Fibroblast of skin of left quadriceps (primary cell): ENCODE results near the gene GPS1.

Experiments used
- DNase-seq, 2 experiments: peaks; one replicate each; pipeline ENCODE4 v3.0.0-alpha.2; 2013; ENCODE audit warnings: low read depth in 2 of 2

The GPS1 gene

DNA sequence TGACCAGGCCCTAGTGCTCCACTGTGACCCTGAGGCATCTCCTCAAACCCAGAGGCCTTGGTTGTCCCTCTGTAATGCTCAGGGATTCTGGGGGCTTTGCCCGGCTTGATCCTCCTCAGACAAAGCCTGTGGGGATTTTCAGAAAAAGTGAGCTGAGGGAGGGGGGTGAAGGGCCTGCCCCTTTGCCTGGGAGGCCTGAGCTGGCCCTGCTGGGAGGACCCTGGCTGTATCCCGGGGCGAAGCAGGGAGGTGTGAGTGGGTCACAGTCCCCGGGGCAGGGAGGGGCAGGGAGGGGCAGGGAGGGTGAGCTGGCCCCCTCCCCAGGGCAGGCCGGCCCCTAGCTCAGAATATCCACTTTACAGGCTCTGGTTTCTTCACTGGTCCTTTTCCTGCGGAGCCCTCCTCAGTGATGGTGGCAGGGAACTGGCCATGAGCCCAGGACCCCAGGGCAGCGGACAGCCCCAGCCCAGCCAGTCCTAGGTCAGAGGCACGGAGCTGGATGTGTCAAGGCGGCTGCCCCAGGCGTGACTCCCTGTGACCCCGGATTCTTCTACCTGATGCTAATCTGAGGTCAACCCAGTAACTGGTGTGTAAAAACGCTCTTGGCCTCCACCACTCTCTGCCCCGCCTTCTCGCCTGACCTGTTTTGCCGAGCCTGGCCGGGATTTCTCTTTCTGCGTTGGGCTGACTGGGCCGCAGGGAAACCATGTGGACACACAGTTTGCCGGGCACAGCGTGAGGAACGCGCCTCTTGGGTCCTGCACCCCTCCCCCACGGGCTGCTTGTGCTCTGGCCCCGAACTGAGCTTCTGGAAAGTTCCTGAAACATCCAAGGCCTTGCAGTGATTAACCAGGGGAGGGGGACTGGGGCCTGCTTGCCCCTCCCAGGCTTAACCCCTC, 52.1 kb downstream of the GPS1 start:
- DNase-seq, result no peak

GRCh38 chr17:82104797-82105416, 53.2 kb downstream of the GPS1 start:
- DNase-seq, result no peak

DNA sequence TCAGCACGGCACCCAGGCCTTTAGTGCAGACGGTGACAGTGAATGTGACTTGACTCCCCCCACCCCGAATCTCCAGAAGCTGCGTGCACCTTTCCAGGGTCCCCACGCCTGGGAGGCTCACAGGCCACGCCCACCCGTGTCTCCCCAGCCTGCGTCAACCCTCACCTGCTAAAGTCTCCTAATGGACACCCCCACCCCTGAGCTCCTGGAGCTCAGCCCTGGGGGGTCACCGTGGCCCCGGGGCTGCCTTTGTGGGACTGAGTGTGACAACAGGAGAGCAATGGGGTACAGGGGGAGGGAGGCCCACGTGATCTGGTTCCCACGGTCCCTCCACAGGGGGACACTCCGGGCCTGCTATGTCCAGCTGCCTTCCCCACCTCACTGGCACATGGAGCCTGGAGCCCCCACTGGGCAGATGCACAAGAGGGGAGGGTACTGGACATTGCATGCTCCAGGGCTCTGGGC, 53.8 kb downstream of the GPS1 start:
- no peak for DNase-seq

DNA sequence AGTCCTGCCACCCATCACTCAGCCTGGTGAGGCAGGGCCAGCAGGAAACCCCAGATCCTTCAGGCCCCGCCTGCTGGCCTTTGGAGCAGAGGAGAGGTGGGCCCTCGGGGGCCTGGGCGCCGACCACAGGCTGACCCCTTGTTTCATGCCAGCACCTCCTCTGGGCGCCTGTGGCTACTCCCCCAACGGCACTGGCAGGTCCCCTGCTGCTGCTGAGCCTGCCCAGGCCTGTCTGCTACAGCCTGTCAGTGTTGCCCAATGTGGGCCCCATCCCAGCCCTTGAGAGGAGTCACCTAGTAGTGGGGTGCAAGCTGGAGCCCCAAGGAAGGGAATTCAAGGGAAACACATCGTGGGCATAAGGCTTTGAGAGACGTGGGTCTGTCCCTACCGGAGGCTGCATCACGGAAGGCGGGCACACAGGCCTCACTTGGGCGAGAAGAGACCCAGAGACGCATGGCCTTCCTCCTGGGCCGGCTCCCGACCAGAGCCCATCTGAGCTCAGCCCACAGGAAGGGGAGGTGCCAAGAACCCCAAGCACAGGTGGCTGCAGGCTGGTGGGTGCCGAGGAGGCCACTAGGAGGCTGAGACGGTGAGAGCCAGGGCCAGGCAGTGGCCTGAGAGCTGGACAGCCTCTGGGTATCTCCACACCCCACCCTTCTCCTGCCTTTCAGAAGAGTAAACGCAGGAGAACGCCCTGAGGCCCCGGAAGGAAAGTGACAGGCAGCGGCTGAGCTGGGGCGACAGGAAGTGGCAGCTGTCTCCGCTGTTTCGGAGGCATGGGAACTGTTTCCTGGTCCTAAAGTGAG, 54.4 kb downstream of the GPS1 start:
- DNase-seq, result no peak

GRCh38 chr17:82106688-82107305, 55.1 kb downstream of the GPS1 start:
- no peak for DNase-seq
